Erythroblast (primary cell): ENCODE results near the gene PCSK7.

Experiments
- DNase-seq, 2 experiments: peaks; one replicate each; lab custom pipeline; 2025; lab: John Stamatoyannopoulos, UW
- GATA1 ChIP-seq: IDR thresholded peaks from 2 replicates; pipeline ENCODE4 v1.6.1; 2011; ENCODE audit warnings: low read depth, mild to moderate bottlenecking, control low read depth, low read length, moderate library complexity
- POLR2A ChIP-seq: IDR thresholded peaks from 2 replicates; pipeline ENCODE4 v1.6.1; 2011; ENCODE audit warnings: mild to moderate bottlenecking, low read length

Gene PCSK7

GRCh38 chr11:117255966-117256365, 24.1 kb upstream of the PCSK7 start:
- TF ChIP-seq GATA1 (no peak), POLR2A (no peak)
- DNase-seq: no peak

GRCh38 chr11:117251506-117251905, 19.6 kb upstream of the PCSK7 start:
- TF ChIP-seq POLR2A: no peak
- TF ChIP-seq GATA1: no peak
- no peak for DNase-seq

- no peak for DNase-seq
- TF ChIP-seq POLR2A (no peak), GATA1 (no peak)
These were observed 17.7 kb upstream of the PCSK7 start for GRCh38 chr11:117249571-117249970.

GRCh38 chr11:117248341-117248740, 16.5 kb upstream of the PCSK7 start:
- no peak for TF ChIP-seq GATA1
- no peak for TF ChIP-seq POLR2A
- DNase-seq: peak; percentile 34 to 39

GRCh38 chr11:117239295-117239694, 7.4 kb upstream of the PCSK7 start:
- DNase-seq: no peak

GRCh38 chr11:117238221-117238620, 6.3 kb upstream of the PCSK7 start:
- no peak for DNase-seq
- TF ChIP-seq POLR2A (no peak), GATA1 (no peak)

More at GRCh38 chr11:117239295-117239694, 7.4 kb upstream of the PCSK7 start:
- TF ChIP-seq GATA1 (no peak), POLR2A (no peak)

GRCh38 chr11:117232911-117233409, 1.1 kb upstream of the PCSK7 start:
- peak in 1 of 2 experiments; percentile 62 for DNase-seq
- TF ChIP-seq POLR2A (no peak), GATA1 (no peak)

- peak; percentile 86 for TF ChIP-seq POLR2A
- no peak for TF ChIP-seq GATA1
- peak; percentile 86 to 93 for DNase-seq
These were observed 412 bp upstream of the PCSK7 start, which contains the start of gene RNF214 for GRCh38 chr11:117232092-117232878. Gene RNF214, plus strand, starts transcription at chr11:117232671. Its CDS starts 1,602 bp downstream, at chr11:117234273.

GRCh38 chr11:117230999-117231841, 653 bp downstream of the PCSK7 start:
- peak; percentile 29 to 49 for DNase-seq
- TF ChIP-seq GATA1: no peak
- TF ChIP-seq POLR2A: no peak

GRCh38 chr11:117230286-117230961, 1.4 kb downstream of the PCSK7 start:
- no peak for TF ChIP-seq GATA1
- TF ChIP-seq POLR2A: no peak
- no peak for DNase-seq

GRCh38 chr11:117229931-117230285, 2.0 kb downstream of the PCSK7 start:
- DNase-seq: no peak
- no peak for TF ChIP-seq POLR2A
- no peak for TF ChIP-seq GATA1

- TF ChIP-seq POLR2A (no peak), GATA1 (no peak)
- DNase-seq: no peak
These were observed 2.5 kb downstream of the PCSK7 start for GRCh38 chr11:117229411-117229810.

GRCh38 chr11:117228091-117228490, 3.8 kb downstream of the PCSK7 start:
- DNase-seq: no peak
- TF ChIP-seq POLR2A: no peak
- TF ChIP-seq GATA1: no peak
